HepG2 (cell line): ENCODE data around the gene CAMTA2. TPM values are rescaled to one million over a fixed set of nuclear protein-coding genes. Genes with fewer than 3 reads are reported as not detected.

ENCODE experiments used
- KLF12 ChIP-seq: sonication (generic); formaldehyde crosslinking; IDR thresholded peaks from 2 replicates; pipeline ENCODE4 v1.4.0; 2020; ENCODE audit warnings: missing genetic modification reagents, borderline replicate concordance
- NFE2 ChIP-seq: sonication (generic); formaldehyde crosslinking; IDR thresholded peaks from 2 replicates; pipeline ENCODE4 v1.4.0; 2020; ENCODE audit warnings: missing genetic modification reagents
- RBM22 ChIP-seq: fragments of 200-400 bp; formaldehyde crosslinking; optimal IDR thresholded peaks from 2 replicates; pipeline ENCODE3; 2017; ENCODE audit warnings: mild to moderate bottlenecking, low read length, moderate library complexity
- RBM39 ChIP-seq: fragments of 200-400 bp; formaldehyde crosslinking; IDR thresholded peaks from one replicate; pipeline ENCODE4 v1.6.1; 2018; ENCODE audit warnings: antibody characterized with exemption, mild to moderate bottlenecking, low read depth, low read length; ENCODE audit not compliant: poor library complexity, severe bottlenecking
- TOE1 ChIP-seq: sonication (generic); formaldehyde crosslinking; IDR thresholded peaks from 2 replicates; pipeline ENCODE4 v1.4.0; 2020; ENCODE audit warnings: mild to moderate bottlenecking, missing genetic modification reagents
- ZNF121 ChIP-seq: sonication (generic); formaldehyde crosslinking; IDR thresholded peaks from 2 replicates; pipeline ENCODE4 v1.5.0; 2020; ENCODE audit warnings: mild to moderate bottlenecking, missing genetic modification reagents
- ZSCAN30 ChIP-seq: sonication (generic); formaldehyde crosslinking; IDR thresholded peaks from 2 replicates; pipeline ENCODE4 v1.5.0; 2020; ENCODE audit warnings: mild to moderate bottlenecking, missing genetic modification reagents
- polyA plus RNA-seq, 8 experiments: library from polyadenylated mRNA; depleted of rRNA in 3 of 8; stranded (reverse) in 7 of 8; unstranded in 1 of 8; fragments of >200 nt; fragmentation: Illumina TruSeq in 4 of 8; extraction: Trizol in 4 of 8; gene quantifications; 2 replicates each; pipeline versions ENCODE4 v1.2.1 to v1.2.3, GENCODE V29; 2011 to 2016; ENCODE audit warnings: low read depth in 4 of 8, missing spikeins in 1 of 8, mixed read lengths in 1 of 8; ENCODE audit not compliant: insufficient read depth in 1 of 8
- total RNA-seq, 5 experiments: library from RNA; depleted of rRNA; stranded (reverse); fragments of >200 nt; fragmentation: Illumina TruSeq; extraction: Trizol; gene quantifications; 2 replicates each; pipeline ENCODE4 v1.2.3, GENCODE V29; 2016; ENCODE audit warnings: low read depth in 1 of 5
- TF ChIP-seq, protein P1 (sequence below): sonication (generic); formaldehyde crosslinking; IDR thresholded peaks from 2 replicates; pipeline ENCODE4 v1.5.0; 2020; ENCODE audit warnings: mild to moderate bottlenecking, missing genetic modification reagents, borderline replicate concordance
- TF ChIP-seq, protein P2 (sequence below): sonication (generic); formaldehyde crosslinking; IDR thresholded peaks from one replicate; pipeline ENCODE4 v1.5.1; 2020; ENCODE audit warnings: mild to moderate bottlenecking, missing genetic modification reagents; ENCODE audit errors: not compliant biosample characterization
- TF ChIP-seq, protein P3 (sequence below): sonication (generic); formaldehyde crosslinking; IDR thresholded peaks from 2 replicates; pipeline ENCODE4 v1.4.0; 2020; ENCODE audit warnings: mild to moderate bottlenecking, missing genetic modification reagents
- TF ChIP-seq, protein P4 (sequence below): sonication (generic); formaldehyde crosslinking; IDR thresholded peaks from 2 replicates; pipeline ENCODE4 v1.5.0; 2020; ENCODE audit warnings: missing genetic modification reagents
- TF ChIP-seq, protein P5 (sequence below): sonication (generic); formaldehyde crosslinking; conservative IDR thresholded peaks from 2 replicates; pipeline ENCODE4 v1.4.0; 2020; ENCODE audit warnings: missing genetic modification reagents

CAMTA2 gene
- total and polyA plus RNA-seq, 2 of the 13 experiments (the other 11 are each of a cell fraction or from before 2014, with no cell fraction given), result 4.1 to 7.1 TPM

DNA sequence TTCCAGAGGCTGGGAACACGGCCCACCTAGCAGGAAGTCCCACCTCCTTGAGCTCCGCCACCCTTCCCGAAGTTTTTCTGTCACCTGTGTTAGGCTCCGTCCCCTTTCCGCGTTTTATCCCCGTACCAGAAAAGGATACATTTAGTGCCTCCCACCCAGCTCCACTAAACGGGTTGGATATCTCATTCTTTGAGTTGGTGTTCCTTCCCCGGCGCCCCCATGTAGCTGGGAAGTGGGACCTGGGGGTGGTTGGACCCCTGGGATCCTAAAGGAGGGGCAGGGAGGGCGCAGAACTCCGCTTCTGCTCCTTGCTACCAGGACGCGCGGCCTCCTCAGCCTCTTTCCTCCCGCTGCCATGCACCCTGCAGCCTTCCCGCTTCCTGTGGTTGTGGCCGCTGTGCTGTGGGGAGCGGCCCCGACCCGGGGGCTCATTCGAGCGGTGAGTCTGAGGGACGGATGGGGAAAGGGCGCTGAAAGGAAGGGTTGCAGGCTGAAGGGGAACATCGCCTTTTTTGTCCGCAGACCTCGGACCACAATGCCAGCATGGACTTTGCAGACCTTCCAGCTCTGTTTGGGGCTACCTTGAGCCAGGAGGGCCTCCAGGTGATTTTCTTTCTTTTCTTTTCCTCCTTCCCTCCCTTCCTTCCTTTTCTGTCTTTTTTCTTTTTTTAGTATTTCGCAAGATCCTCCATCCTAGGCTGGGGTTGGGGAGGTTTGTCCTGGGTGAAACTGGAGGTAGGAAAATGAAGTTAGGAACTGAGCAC is 46.7 kb downstream of the CAMTA2 start (continued):
- TF ChIP-seq, protein P1, sequence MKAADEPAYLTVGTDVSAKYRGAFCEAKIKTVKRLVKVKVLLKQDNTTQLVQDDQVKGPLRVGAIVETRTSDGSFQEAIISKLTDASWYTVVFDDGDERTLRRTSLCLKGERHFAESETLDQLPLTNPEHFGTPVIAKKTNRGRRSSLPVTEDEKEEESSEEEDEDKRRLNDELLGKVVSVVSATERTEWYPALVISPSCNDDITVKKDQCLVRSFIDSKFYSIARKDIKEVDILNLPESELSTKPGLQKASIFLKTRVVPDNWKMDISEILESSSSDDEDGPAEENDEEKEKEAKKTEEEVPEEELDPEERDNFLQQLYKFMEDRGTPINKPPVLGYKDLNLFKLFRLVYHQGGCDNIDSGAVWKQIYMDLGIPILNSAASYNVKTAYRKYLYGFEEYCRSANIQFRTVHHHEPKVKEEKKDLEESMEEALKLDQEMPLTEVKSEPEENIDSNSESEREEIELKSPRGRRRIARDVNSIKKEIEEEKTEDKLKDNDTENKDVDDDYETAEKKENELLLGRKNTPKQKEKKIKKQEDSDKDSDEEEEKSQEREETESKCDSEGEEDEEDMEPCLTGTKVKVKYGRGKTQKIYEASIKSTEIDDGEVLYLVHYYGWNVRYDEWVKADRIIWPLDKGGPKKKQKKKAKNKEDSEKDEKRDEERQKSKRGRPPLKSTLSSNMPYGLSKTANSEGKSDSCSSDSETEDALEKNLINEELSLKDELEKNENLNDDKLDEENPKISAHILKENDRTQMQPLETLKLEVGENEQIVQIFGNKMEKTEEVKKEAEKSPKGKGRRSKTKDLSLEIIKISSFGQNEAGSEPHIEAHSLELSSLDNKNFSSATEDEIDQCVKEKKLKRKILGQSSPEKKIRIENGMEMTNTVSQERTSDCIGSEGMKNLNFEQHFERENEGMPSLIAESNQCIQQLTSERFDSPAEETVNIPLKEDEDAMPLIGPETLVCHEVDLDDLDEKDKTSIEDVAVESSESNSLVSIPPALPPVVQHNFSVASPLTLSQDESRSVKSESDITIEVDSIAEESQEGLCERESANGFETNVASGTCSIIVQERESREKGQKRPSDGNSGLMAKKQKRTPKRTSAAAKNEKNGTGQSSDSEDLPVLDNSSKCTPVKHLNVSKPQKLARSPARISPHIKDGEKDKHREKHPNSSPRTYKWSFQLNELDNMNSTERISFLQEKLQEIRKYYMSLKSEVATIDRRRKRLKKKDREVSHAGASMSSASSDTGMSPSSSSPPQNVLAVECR (CRISPR knock-in tag), result peak; percentile 15; the same call in 1 of the 2 replicates
- no peak for TF ChIP-seq NFE2 (CRISPR knock-in tag)
- no peak for TF ChIP-seq KLF12 (CRISPR knock-in tag)
- TF ChIP-seq ZNF121 (CRISPR knock-in tag), result no peak
- TF ChIP-seq, protein P2, sequence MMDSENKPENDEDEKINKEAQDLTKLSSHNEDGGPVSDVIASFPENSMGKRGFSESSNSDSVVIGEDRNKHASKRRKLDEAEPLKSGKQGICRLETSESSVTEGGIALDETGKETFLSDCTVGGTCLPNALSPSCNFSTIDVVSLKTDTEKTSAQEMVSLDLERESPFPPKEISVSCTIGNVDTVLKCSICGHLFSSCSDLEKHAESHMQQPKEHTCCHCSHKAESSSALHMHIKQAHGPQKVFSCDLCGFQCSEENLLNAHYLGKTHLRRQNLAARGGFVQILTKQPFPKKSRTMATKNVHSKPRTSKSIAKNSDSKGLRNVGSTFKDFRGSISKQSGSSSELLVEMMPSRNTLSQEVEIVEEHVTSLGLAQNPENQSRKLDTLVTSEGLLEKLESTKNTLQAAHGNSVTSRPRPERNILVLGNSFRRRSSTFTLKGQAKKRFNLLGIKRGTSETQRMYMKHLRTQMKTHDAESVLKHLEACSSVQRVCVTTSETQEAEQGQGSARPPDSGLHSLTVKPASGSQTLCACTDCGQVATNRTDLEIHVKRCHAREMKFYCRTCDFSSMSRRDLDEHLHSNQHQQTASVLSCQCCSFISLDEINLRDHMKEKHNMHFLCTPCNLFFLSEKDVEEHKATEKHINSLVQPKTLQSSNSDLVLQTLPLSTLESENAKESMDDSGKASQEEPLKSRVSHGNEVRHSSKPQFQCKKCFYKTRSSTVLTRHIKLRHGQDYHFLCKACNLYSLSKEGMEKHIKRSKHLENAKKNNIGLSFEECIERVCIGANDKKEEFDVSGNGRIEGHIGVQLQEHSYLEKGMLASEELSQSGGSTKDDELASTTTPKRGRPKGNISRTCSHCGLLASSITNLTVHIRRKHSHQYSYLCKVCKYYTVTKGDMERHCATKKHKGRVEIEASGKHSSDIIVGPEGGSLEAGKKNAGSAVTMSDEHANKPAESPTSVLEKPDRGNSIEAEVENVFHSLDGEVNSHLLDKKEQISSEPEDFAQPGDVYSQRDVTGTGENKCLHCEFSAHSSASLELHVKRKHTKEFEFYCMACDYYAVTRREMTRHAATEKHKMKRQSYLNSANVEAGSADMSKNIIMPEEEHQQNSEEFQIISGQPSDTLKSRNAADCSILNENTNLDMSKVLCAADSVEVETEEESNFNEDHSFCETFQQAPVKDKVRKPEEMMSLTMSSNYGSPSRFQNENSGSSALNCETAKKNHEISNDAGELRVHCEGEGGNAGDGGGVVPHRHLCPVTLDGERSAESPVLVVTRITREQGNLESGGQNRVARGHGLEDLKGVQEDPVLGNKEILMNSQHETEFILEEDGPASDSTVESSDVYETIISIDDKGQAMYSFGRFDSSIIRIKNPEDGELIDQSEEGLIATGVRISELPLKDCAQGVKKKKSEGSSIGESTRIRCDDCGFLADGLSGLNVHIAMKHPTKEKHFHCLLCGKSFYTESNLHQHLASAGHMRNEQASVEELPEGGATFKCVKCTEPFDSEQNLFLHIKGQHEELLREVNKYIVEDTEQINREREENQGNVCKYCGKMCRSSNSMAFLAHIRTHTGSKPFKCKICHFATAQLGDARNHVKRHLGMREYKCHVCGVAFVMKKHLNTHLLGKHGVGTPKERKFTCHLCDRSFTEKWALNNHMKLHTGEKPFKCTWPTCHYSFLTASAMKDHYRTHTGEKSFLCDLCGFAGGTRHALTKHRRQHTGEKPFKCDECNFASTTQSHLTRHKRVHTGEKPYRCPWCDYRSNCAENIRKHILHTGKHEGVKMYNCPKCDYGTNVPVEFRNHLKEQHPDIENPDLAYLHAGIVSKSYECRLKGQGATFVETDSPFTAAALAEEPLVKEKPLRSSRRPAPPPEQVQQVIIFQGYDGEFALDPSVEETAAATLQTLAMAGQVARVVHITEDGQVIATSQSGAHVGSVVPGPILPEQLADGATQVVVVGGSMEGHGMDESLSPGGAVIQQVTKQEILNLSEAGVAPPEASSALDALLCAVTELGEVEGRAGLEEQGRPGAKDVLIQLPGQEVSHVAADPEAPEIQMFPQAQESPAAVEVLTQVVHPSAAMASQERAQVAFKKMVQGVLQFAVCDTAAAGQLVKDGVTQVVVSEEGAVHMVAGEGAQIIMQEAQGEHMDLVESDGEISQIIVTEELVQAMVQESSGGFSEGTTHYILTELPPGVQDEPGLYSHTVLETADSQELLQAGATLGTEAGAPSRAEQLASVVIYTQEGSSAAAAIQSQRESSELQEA (CRISPR knock-in tag), result peak; percentile 60
- TF ChIP-seq RBM39, result no peak
- TF ChIP-seq, protein P3, sequence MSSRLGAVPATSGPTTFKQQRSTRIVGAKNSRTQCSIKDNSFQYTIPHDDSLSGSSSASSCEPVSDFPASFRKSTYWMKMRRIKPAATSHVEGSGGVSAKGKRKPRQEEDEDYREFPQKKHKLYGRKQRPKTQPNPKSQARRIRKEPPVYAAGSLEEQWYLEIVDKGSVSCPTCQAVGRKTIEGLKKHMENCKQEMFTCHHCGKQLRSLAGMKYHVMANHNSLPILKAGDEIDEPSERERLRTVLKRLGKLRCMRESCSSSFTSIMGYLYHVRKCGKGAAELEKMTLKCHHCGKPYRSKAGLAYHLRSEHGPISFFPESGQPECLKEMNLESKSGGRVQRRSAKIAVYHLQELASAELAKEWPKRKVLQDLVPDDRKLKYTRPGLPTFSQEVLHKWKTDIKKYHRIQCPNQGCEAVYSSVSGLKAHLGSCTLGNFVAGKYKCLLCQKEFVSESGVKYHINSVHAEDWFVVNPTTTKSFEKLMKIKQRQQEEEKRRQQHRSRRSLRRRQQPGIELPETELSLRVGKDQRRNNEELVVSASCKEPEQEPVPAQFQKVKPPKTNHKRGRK (CRISPR knock-in tag), result no peak
- TF ChIP-seq, protein P4, sequence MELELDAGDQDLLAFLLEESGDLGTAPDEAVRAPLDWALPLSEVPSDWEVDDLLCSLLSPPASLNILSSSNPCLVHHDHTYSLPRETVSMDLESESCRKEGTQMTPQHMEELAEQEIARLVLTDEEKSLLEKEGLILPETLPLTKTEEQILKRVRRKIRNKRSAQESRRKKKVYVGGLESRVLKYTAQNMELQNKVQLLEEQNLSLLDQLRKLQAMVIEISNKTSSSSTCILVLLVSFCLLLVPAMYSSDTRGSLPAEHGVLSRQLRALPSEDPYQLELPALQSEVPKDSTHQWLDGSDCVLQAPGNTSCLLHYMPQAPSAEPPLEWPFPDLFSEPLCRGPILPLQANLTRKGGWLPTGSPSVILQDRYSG (CRISPR knock-in tag), result no peak
- TF ChIP-seq RBM22, result no peak
- TF ChIP-seq, protein P5, sequence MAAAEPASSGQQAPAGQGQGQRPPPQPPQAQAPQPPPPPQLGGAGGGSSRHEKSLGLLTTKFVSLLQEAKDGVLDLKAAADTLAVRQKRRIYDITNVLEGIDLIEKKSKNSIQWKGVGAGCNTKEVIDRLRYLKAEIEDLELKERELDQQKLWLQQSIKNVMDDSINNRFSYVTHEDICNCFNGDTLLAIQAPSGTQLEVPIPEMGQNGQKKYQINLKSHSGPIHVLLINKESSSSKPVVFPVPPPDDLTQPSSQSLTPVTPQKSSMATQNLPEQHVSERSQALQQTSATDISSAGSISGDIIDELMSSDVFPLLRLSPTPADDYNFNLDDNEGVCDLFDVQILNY (CRISPR knock-in tag), result no peak
- no peak for TF ChIP-seq ZSCAN30 (CRISPR knock-in tag)
- no peak for TF ChIP-seq TOE1 (CRISPR knock-in tag)
